ENCODE data around the gene SLC25A22. TPM values are rescaled to one million over a fixed set of nuclear protein-coding genes. Genes with fewer than 3 reads are reported as not detected.

The SLC25A22 gene
- total RNA-seq, 2 donors from 2014 or later = 55.8 to 69.5 TPM

DNA sequence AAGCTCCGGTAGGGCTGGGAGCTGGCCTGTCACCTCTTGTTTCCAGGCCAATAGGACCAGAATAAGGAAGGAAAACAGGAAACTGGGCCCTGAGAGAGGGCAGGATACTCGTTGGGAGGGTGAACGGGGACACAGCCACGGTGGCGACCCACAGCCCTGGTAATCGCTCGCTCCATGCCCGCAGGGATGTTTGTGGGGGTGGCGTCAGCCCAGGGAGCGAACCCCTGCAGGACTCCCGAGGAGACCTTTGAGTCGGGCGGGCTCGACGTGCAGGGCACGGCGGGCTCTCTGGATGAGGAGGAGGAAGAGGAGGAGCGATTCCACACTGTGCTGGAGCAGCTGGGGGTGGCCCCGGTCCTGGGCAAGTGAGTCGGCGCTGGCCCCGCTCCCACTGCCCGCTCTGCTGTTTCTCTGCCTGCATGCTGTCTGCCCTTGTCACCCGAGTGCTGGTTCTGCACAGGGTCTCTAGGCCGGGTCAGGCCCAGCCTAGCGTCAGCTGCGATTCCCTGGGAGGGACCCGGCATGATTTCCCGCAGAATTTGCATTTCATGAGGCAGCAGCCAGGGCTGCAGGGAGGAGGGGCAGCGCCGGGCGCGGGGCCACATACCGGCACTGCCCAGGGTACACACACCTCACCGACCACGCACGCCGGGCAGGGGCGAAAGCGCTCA lies 31.2 kb upstream of the SLC25A22 start:
- Histone ChIP-seq H3K36me3 (replicated peaks in 1 of 2; ENCODE audit: insufficient read depth in 1 of 2, low read depth in 2 of 2) (no peaks in the 10 kb centered on the region), H3K9me3 (no peaks in the 10 kb centered on the region), H3K4me1 (peaks cover 89% of the 10 kb centered on the region), H3K4me3 (no peak overlapping the region), H3K27ac (peak overlapping the region; percentile 52 to 100 (median 92)), H3K27me3 (no peaks in the 10 kb centered on the region)
- TF ChIP-seq POLR2A (IDR thresholded peaks at IDR 0.05) = no peak
- TF ChIP-seq, protein P1, sequence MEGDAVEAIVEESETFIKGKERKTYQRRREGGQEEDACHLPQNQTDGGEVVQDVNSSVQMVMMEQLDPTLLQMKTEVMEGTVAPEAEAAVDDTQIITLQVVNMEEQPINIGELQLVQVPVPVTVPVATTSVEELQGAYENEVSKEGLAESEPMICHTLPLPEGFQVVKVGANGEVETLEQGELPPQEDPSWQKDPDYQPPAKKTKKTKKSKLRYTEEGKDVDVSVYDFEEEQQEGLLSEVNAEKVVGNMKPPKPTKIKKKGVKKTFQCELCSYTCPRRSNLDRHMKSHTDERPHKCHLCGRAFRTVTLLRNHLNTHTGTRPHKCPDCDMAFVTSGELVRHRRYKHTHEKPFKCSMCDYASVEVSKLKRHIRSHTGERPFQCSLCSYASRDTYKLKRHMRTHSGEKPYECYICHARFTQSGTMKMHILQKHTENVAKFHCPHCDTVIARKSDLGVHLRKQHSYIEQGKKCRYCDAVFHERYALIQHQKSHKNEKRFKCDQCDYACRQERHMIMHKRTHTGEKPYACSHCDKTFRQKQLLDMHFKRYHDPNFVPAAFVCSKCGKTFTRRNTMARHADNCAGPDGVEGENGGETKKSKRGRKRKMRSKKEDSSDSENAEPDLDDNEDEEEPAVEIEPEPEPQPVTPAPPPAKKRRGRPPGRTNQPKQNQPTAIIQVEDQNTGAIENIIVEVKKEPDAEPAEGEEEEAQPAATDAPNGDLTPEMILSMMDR (IDR thresholded peaks at IDR 0.05) = no peak
- 29 to 54% methylated on average over 34 to 40 of the region's 40 CpGs for WGBS, 2 donors
- intact Hi-C loops (cut with DNase I) = no loop called here
- ATAC-seq = no peak
- no peak for DNase-seq

DNA sequence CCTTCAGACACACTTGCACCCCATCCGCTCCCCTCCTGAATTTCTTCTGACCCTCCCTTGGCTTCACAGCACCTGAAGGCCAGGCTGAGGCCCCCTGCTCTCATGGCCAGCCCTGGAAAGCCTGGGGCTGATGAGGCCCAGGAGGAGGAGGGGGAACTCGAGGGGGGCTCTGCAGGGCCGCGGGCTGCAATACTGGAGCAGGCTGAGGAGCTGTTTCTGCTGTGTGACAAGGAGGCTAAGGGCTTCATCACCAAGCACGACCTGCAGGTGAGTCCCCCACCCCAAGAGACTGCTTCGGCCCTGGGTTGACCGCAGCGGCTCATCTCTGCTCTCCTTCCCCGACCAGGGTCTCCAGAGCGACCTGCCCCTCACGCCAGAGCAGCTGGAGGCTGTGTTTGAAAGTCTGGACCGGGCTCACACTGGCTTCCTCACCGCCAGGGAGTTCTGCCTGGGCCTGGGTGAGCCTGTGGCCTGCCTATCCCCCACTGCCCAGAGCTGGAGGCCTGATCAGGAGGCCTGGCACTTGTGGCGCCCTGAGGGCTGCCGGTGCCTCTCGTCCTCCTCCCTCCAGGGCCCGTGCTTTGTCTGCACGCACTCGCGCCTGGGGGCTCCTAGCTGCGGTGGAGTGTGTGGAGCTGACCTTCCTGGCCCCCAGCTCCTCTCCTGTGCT lies 30.6 kb upstream of the SLC25A22 start:
- ATAC-seq = no peak
- Histone ChIP-seq H3K4me1 (peaks cover 89% of the 10 kb centered on the region), H3K27ac (peak overlapping the region; percentile 92 to 100 (median 95)), H3K36me3 (replicated peaks in 1 of 2; ENCODE audit: insufficient read depth in 1 of 2, low read depth in 2 of 2) (peaks cover 0 to under 1% of the 10 kb centered on the region in 2 donors), H3K27me3 (no peaks in the 10 kb centered on the region), H3K4me3 (no peak overlapping the region), H3K9me3 (no peaks in the 10 kb centered on the region)
- 34 to 73% methylated on average over 4 to 21 of the region's 21 CpGs for WGBS, 2 donors
- intact Hi-C loops (cut with DNase I) = no loop called here
- DNase-seq = no peak
- TF ChIP-seq POLR2A (IDR thresholded peaks at IDR 0.05) = no peak
- TF ChIP-seq, protein P1 (IDR thresholded peaks at IDR 0.05) = no peak

DNA sequence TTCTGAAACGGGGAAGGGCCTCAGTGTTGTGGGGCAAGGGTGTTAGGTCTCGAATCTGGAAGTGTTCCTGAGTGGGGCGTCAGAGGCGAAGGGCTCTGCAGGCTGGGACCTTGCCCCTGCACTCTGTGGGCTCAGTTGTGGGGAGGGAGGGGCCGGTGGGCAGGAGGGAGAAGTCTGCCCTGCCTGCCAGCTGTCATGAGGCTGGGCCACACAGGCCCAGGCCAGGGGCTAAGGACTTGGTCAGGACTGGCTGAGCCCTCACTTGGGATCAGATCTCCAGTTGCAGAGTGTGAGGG lies 29.8 kb upstream of the SLC25A22 start, which contains the start of gene CRACR2B:
Gene CRACR2B (plus strand): TSS at position 23 of the 296 bp plus-strand sequence. CDS start 689 bp downstream, outside the sequence.
- Histone ChIP-seq H3K4me3 (peak within 1 kb of the TSS; percentile 36 to 42), H3K4me1 (peaks cover 94% of the 10 kb centered on the region), H3K27me3 (no peaks in the 10 kb centered on the region), H3K9me3 (no peaks in the 10 kb centered on the region), H3K27ac (peak within 1 kb of the TSS; percentile 92 to 100 (median 95)), H3K36me3 (replicated peaks in 1 of 2; ENCODE audit: insufficient read depth in 1 of 2, low read depth in 2 of 2) (peaks cover 0 to 2% of the 10 kb centered on the region in 2 donors)
- TF ChIP-seq, protein P1 (IDR thresholded peaks at IDR 0.05) = no peak
- TF ChIP-seq POLR2A (IDR thresholded peaks at IDR 0.05) = peak; percentile 4 to 41 (median 30)
- intact Hi-C loops (cut with DNase I) = no loop called here
- ATAC-seq (peak; percentile 1), DNase-seq (no peak)
- WGBS, 2 donors = 0 to 20% methylated on average over 1 to 5 of the region's 5 CpGs

DNA sequence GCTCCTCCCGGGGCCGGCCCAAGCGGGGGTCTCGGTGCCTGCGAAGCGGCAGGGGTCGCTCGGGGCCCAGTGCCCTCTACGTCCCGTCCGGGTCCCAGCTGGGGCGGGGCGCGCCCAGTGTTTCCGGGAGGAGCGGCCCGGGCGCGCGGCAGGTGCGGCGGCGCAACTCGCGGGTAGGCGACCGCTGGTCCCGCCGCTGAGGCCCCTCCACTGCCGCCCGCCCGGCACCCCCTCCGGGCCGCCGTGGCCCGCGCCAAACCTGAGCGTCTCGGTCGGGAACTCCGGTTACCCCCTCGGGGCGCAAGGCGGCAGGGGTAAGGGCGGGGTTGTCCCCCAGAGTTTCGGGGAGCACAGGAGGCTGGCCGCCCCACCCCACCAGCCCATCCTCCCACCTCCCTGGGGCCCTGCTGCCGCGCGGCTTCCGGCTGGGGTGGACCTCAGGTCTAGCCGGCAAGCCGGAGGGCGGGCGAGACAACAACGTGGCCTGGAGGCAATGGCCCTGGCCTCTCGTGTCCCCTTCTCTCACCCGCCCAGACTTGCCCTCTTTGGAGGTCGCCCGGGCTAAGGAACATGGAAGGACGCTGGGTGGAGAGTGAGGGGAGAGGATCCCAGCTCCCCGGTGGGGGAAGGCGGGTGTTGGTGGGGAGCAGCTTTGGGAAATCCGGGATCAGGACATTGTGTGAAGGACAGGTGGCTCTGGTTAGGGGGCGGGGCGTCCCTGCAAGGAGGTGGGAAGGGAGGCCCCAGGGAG lies 29.2 kb upstream of the SLC25A22 start:
- ATAC-seq (peak; percentile 45), DNase-seq (peak; percentile 81 to 91 (median 90))
- H3K27me3 ChIP-seq = no peaks in the 10 kb centered on the region
- TF ChIP-seq, protein P1 (IDR thresholded peaks at IDR 0.05) = peak in 1 of 7 experiments; percentile 1
- TF ChIP-seq POLR2A (IDR thresholded peaks at IDR 0.05) = peak; percentile 57 to 86 (median 67)
- WGBS, 2 donors = 4 to 7% methylated on average over 10 to 29 of the region's 66 CpGs
- intact Hi-C loops (cut with DNase I) = no loop called here
- H3K36me3 ChIP-seq (replicated peaks in 1 of 2; ENCODE audit: insufficient read depth in 1 of 2, low read depth in 2 of 2) = peaks cover 0 to 2% of the 10 kb centered on the region in 2 donors
- peaks cover 97% of the 10 kb centered on the region for H3K4me1 ChIP-seq
- peak overlapping the region; percentile 92 to 100 (median 95) for H3K27ac ChIP-seq
- H3K4me3 ChIP-seq = peak overlapping the region; percentile 36 to 42
- no peaks in the 10 kb centered on the region for H3K9me3 ChIP-seq

All from body of pancreas (tissue), 4 donors.